Measurements from ENCODE around the gene WFDC10B. TPM values are rescaled to one million over a fixed set of nuclear protein-coding genes. Genes with fewer than 3 reads are reported as not detected.

Gene WFDC10B

GRCh38 chr20:45636513-45636912 lies 68.3 kb downstream of the WFDC10B start:
- Histone ChIP-seq H4K8ac (ENCODE audit: low read depth, low read length) (no peak overlapping the region), H3K36me3 (replicated peaks in 1 of 2; ENCODE audit: control insufficient read depth in 2 of 2, insufficient read depth in 2 of 2, low read length in 2 of 2) (no peaks in the 10 kb centered on the region), H3K9me3 (replicated peaks in 1 of 2; ENCODE audit: control insufficient read depth in 2 of 2, insufficient read depth in 1 of 2, low read depth in 1 of 2, low read length in 2 of 2) (no peaks in the 10 kb centered on the region), H3K23ac (ENCODE audit: low read depth, low read length, poor library complexity) (no peak overlapping the region), H3K4me1 (ENCODE audit: control insufficient read depth in 2 of 2, insufficient read depth in 1 of 2, low read depth in 1 of 2, low read length in 2 of 2) (no peaks in the 10 kb centered on the region), H3K18ac (ENCODE audit: low read length) (no peak overlapping the region), H2AK5ac (ENCODE audit: low read depth, low read length) (no peak overlapping the region), H2AFZ (ENCODE audit: low read length) (no peak overlapping the region), H3K14ac (ENCODE audit: low read length) (no peak overlapping the region), H4K91ac (ENCODE audit: low read depth, low read length, poor library complexity) (no peak overlapping the region), H2BK15ac (ENCODE audit: low read length) (no peak overlapping the region), H2BK5ac (ENCODE audit: low read length) (no peak overlapping the region), H2BK120ac (ENCODE audit: low read depth, low read length) (no peak overlapping the region), H2BK12ac (ENCODE audit: low read length) (no peak overlapping the region), H3K9ac (ENCODE audit: low read depth, low read length, poor library complexity) (no peak overlapping the region), H3K4ac (ENCODE audit: low read length) (no peak overlapping the region), H3K79me1 (ENCODE audit: low read depth, low read length) (no peaks in the 10 kb centered on the region), H3K27ac (replicated peaks; ENCODE audit: low read length) (no peak overlapping the region), H3K4me2 (ENCODE audit: insufficient read depth, low read length, poor library complexity, severe bottlenecking) (no peak overlapping the region), H3K27me3 (ENCODE audit: control insufficient read depth in 3 of 3, insufficient read depth in 3 of 3, low read depth in 1 of 3, low read length in 3 of 3) (no peaks in the 10 kb centered on the region), H3K4me3 (ENCODE audit: low read length in 2 of 2) (no peak overlapping the region)
- no peak for DNase-seq (ENCODE audit: low spot score)
- no CpG with 5 or more reads among the region's 1 CpG for WGBS, 2 donors (ENCODE audit: extremely low coverage in 2 of 2, insufficient read length in 2 of 2, insufficient replicate concordance in 1 of 2)

Small RNA genes lying within 50 kb of the gene (small RNA-seq; reads per million reads assigned to genes)
- not detected for gene MIR3617 (ENCODE audit: insufficient read depth)
- not detected for gene SPINT5P (ENCODE audit: insufficient read depth)

Measured in neuronal stem cell (in vitro differentiated cells).